Ascending aorta (tissue), 2 donors: ENCODE data around the gene LIN7B. TPM values are rescaled to one million over a fixed set of nuclear protein-coding genes. Genes with fewer than 3 reads are reported as not detected.

Experiments
- DNase-seq, 2 donors: peaks; one replicate each; pipeline ENCODE4 v3.0.0-alpha.2; 2019; ENCODE audit warnings: low spot score in 2 of 2
- H3K27ac ChIP-seq, 2 donors: fragments of 200-600 bp; sonication (generic); one replicate each; pipeline ENCODE4 v1.5.1; 2016 to 2017; ENCODE audit warnings: mild to moderate bottlenecking in 1 of 2
- H3K27me3 ChIP-seq: fragments of 200-600 bp; sonication (generic); one replicate; pipeline ENCODE4 v1.5.1; 2017
- H3K36me3 ChIP-seq, 2 donors: fragments of 200-600 bp; sonication (generic); one replicate each; pipeline ENCODE4 v1.5.1; 2016
- H3K4me1 ChIP-seq, 2 donors: fragments of 200-600 bp; sonication (generic); one replicate each; pipeline ENCODE4 v1.5.1; 2016 to 2017; ENCODE audit warnings: mild to moderate bottlenecking in 1 of 2
- H3K4me3 ChIP-seq, 2 donors: fragments of 200-600 bp; sonication (generic); one replicate each; pipeline ENCODE4 v1.5.1; 2016 to 2017; ENCODE audit warnings: mild to moderate bottlenecking in 1 of 2
- H3K9me3 ChIP-seq, 2 donors: fragments of 200-600 bp; sonication (generic); one replicate each; pipeline ENCODE4 v1.5.1; 2016
- intact Hi-C: fragments of 100-400 bp; cut with DNase I; formaldehyde crosslinking; loops from one replicate; pipeline ENCODE4 v1.15.1; 2023
- total RNA-seq: library from RNA; depleted of rRNA; stranded (reverse); fragments of >200 nt; gene quantifications from one replicate; pipeline ENCODE4 v1.1.0, GENCODE V29; 2016
- TF ChIP-seq, protein P1 (sequence below), 3 experiments: fragments of 200-600 bp in 2 of 3; fragments of 450-650 bp in 1 of 3; sonication (generic) in 2 of 3; IDR thresholded peaks; one replicate each; pipeline ENCODE4 v1.5.1; 2016 to 2019; ENCODE audit warnings: antibody characterized with exemption in 3 of 3, mild to moderate bottlenecking in 1 of 3, moderate library complexity in 1 of 3

LIN7B gene
- total RNA-seq, 1 donor from 2014 or later = 42.1 TPM

DNA sequence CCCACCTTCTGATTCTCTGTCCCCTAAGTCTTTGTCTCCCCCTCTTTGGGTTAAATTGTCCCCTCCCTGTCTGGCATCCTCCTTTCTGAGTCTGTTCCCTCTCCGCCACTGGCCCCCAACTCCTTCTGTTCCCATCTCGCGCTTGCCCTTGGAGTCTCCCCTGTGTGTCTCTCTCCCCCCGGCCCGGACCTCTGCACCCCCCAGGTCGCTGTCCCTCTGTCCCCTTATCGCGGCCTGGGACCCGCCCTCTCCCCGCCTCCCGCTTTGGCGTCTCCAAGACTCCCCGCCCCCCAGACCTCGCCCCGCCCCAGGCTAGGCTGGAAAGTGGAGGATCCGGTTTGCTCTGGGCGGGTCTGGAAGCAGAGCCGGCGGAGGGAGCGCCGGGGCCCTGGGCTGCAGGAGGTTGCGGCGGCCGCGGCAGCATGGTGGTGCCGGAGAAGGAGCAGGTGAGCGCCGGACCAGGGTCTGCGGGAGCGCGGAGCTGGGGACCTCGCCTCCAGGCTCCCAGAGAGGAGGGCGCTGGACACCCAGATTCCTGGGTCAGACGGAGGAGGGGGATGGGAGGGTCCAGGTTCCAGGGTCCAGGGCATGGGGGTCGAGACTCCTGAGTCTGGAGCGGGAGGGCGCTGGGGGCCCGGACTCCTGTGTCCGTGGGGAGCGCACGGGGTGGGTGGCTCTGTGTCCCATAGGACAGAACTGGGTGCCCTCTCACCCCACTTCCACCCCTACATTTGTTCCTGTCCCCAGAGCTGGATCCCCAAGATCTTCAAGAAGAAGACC is 43.5 kb downstream of the LIN7B start, which contains the start of gene TRPM4:
TRPM4 (plus strand) TSS at position 348 of the 780 bp plus-strand sequence; CDS start at position 423, 75 bp downstream.
- TF ChIP-seq, protein P1, sequence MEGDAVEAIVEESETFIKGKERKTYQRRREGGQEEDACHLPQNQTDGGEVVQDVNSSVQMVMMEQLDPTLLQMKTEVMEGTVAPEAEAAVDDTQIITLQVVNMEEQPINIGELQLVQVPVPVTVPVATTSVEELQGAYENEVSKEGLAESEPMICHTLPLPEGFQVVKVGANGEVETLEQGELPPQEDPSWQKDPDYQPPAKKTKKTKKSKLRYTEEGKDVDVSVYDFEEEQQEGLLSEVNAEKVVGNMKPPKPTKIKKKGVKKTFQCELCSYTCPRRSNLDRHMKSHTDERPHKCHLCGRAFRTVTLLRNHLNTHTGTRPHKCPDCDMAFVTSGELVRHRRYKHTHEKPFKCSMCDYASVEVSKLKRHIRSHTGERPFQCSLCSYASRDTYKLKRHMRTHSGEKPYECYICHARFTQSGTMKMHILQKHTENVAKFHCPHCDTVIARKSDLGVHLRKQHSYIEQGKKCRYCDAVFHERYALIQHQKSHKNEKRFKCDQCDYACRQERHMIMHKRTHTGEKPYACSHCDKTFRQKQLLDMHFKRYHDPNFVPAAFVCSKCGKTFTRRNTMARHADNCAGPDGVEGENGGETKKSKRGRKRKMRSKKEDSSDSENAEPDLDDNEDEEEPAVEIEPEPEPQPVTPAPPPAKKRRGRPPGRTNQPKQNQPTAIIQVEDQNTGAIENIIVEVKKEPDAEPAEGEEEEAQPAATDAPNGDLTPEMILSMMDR (IDR thresholded peaks at IDR 0.05) = no peak
- H3K27me3 ChIP-seq = no peaks in the 10 kb centered on the region
- intact Hi-C loops = no loop called here
- peak; percentile 68 to 95 for DNase-seq
- no peaks in the 10 kb centered on the region for H3K9me3 ChIP-seq
- H3K4me1 ChIP-seq = no peaks in the 10 kb centered on the region
- H3K36me3 ChIP-seq = no peaks in the 10 kb centered on the region
- peak within 1 kb of the TSS; percentile 65 to 80 for H3K4me3 ChIP-seq
- H3K27ac ChIP-seq = peak within 1 kb of the TSS; percentile 66 to 72

DNA sequence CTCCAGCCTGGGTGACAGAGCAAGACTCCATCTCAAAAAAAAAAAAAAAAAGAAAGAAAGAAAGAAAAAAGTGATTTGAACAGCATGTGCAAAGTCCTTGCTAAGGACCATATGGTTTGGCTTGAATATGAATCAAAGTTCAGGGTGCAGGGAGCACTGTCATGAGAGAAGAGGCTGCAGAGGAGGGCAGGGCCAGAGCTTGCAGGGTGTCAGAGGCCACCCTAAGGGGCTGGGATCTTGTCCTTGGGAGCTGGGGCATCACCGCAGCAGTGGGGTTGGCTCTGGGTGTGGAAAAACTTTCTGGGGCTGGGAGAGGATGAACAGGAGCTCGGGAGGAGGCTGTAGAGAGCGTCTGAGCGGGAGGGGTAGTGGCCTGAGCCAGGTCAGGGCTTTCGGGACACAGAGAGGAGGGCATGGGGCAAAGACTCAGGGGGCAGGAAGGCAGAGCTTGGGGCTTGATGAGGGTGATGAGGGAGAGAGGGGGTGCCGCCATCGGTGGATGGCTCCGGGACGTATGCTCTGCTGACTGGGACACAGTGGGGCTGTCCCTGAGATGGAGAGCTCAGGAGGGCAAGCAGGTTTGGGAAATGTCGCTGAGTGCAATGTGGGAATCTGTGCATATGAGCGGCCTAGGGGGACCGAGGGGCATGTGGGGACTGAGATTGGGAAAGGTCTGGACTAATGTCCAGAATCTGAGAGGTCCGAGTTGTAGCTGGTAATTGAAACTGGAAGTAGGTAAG is 46.5 kb downstream of the LIN7B start:
- H3K4me1 ChIP-seq = peaks cover 2 to 13% of the 10 kb centered on the region in 2 donors
- intact Hi-C loops = no loop called here
- H3K27ac ChIP-seq = no peak overlapping the region
- no peaks in the 10 kb centered on the region for H3K36me3 ChIP-seq
- no peak for DNase-seq
- TF ChIP-seq, protein P1 (IDR thresholded peaks at IDR 0.05) = no peak
- no peaks in the 10 kb centered on the region for H3K27me3 ChIP-seq
- no peaks in the 10 kb centered on the region for H3K9me3 ChIP-seq
- H3K4me3 ChIP-seq = no peak overlapping the region

DNA sequence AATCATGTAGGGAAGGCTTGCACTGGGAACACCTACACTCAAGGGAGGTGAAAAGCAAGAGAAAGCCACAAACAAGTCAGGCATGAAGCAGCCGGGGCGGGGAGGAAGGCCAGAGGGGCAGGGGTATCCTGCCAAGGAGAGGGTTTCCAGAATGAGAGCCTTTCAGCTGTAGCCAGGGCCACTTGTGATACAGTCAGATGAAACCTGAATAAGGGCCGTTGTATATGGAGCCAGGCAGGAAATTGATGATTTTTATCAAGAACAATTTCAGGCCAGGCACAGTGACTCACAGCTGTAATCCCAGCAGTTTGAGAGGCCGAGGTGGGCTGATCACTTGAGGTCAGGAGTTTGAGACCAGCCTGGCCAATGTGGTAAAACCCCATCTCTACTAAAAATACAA is 47.8 kb downstream of the LIN7B start:
- no peak overlapping the region for H3K4me3 ChIP-seq
- H3K9me3 ChIP-seq = no peaks in the 10 kb centered on the region
- H3K27me3 ChIP-seq = no peaks in the 10 kb centered on the region
- no peaks in the 10 kb centered on the region for H3K36me3 ChIP-seq
- TF ChIP-seq, protein P1 (IDR thresholded peaks at IDR 0.05) = no peak
- intact Hi-C loops = no loop called here
- H3K4me1 ChIP-seq = peaks cover 7 to 19% of the 10 kb centered on the region in 2 donors
- H3K27ac ChIP-seq = no peak overlapping the region
- DNase-seq = no peak

DNA sequence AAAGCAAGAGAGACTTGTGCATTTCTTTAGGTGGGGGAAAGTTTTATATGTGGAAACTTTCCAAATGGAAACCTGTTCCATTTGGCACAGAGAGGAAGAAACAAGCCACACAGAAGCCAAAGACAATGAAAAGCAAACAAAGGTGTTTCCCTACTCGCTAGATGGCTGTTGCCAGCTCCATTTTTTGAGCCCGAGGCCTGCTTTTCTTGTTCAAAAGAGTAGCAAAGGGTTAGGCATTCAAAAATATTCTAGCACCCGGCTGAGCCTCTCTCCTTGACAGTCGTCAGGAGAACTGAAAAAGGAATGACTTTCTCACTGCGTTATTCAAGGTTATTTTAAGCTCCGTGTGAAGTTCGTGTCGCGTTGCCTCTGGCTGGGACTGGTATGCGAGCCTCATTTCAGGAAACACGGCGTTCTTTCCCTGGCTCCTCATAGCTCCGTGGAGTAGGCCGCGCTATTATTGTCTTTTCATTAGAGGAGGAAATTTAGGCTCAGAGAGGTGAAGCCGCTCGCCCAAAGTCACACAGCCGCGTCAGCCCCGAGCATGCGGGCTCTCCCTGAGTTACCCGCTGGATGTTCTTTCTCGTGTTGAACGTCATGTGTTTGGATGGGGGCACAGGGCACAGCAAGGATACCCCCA is 51.1 kb downstream of the LIN7B start:
- Histone ChIP-seq H3K4me1 (peaks cover 7 to 19% of the 10 kb centered on the region in 2 donors), H3K9me3 (no peaks in the 10 kb centered on the region), H3K27ac (peak overlapping the region; percentile 89 to 92), H3K36me3 (peaks cover 18 to 25% of the 10 kb centered on the region in 2 donors), H3K4me3 (peak overlapping the region; percentile 31 to 49), H3K27me3 (no peaks in the 10 kb centered on the region)
- DNase-seq = peak in 1 of 2 donors; percentile 82
- intact Hi-C loops = no loop called here
- TF ChIP-seq, protein P1 (IDR thresholded peaks at IDR 0.05) = no peak

DNA sequence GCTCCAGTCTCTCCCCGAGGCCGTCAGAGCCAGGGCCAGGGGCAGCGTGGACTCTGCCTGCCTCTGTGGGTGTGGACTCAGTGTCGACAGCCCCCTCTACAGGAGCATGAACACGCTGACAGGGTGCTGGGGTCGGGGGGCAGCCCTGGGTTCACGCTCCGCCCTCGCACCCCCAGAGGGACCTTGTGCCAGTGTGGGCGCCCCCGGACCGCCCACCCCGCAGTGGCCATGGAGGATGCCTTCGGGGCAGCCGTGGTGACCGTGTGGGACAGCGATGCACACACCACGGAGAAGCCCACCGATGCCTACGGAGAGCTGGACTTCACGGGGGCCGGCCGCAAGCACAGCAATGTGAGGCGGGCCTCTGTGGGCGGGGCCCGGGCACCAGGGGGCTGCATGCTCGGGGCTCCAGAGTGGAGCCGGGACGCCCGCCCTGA is 51.7 kb downstream of the LIN7B start:
- Histone ChIP-seq H3K27me3 (no peaks in the 10 kb centered on the region), H3K9me3 (no peaks in the 10 kb centered on the region), H3K36me3 (peaks cover 23 to 31% of the 10 kb centered on the region in 2 donors), H3K4me3 (peak overlapping the region; percentile 31 to 49), H3K27ac (peak overlapping the region; percentile 89 to 92), H3K4me1 (peaks cover 7 to 19% of the 10 kb centered on the region in 2 donors)
- intact Hi-C loops = no loop called here
- TF ChIP-seq, protein P1 (IDR thresholded peaks at IDR 0.05) = peak in 1 of 3 experiments; percentile 19
- no peak for DNase-seq
